ENCODE results near the gene OSTF1. TPM values are rescaled to one million over a fixed set of nuclear protein-coding genes. Genes with fewer than 3 reads are reported as not detected.
A peak's percentile ranks its signal among the peaks of the same experiment; 100 is the strongest.

The OSTF1 gene
- total RNA-seq, 2 donors from 2014 or later: 144 to 184 TPM

DNA sequence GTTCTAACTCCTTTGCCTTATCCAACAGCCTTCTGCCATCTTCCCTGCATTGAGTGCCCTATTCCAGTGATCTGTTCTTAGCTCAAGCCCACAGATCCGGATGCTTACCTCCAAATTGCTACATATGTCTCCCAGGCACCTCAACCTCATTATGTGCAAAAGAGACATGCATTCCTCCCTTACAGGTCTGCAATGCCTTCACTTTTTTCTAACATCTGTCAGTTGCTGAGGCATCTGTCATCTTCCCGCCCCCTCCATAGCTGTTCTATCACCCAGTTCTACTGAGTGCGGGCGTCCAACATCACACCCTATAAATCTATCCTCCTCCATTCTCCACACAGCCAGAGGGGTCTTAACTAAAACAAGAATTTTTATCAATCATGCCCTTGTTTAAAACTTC, 20.4 kb upstream of the OSTF1 start:
- Mint-ChIP-seq H3K4me3 (no peak overlapping the region), H3K27me3 (no peaks in the 10 kb centered on the region), H3K9me3 (no peaks in the 10 kb centered on the region), H3K4me1 (ENCODE audit: low read depth in 2 of 2) (peaks cover 11 to 12% of the 10 kb centered on the region in 2 donors), H3K27ac (no peak overlapping the region), H3K36me3 (peaks cover 25% of the 10 kb centered on the region)
- ATAC-seq: no peak
- no peak for DNase-seq (ENCODE audit: low spot score)

DNA sequence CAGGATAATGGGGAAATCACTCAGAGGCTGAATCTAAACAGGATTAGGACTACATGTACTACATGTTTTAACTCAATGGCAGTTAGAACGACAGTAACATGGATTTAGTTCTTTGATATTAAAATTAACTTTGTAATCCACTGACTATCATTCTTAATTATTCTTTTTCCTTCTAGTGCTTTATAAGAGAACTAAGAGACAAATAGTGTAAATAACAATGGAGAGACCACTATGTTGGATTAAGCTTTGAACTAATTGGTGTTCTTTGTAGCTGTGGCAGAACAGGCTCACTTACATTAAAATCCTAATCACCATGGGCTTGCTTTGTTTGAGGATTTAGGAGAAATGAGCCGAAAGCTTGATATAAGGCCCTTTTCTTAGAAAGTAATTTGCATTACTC, 19.1 kb upstream of the OSTF1 start:
- Mint-ChIP-seq H3K4me3 (no peak overlapping the region), H3K9me3 (no peaks in the 10 kb centered on the region), H3K36me3 (peaks cover 25% of the 10 kb centered on the region)

DNA sequence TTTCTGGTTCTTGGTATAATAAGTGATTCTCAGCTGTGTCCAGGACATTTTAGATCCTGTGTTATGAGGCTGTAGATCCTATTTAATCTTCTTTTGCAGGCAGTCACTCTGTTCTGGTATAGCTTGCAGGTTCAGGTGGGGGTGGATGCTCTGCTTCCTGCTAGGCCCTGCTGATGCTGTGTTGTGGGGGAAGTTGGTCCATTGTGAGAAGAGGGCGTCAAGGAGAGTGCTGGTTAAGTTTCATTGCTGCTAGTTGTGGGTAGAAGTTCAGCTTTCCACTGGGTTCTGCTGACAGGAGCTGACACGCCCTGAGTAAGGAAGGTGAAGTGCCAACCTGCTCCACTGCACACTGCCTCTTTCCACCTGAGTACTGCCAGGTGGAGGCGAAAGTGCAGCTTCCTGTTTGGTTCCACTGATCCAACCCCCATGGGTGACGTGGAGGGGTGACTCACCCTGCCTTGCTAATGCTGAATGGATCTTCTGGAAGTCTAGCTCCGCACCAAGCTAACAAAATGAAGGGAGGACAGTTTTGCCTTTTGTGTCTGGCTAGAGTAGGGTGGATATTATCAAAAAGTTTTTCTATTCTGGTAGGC, 16.7 kb upstream of the OSTF1 start:
- Mint-ChIP-seq H3K27ac (peak overlapping the region in 1 of 2 donors; percentile 62), H3K27me3 (no peaks in the 10 kb centered on the region), H3K4me1 (ENCODE audit: low read depth in 2 of 2) (peaks cover 11 to 12% of the 10 kb centered on the region in 2 donors), H3K4me3 (no peak overlapping the region), H3K36me3 (peaks cover 28% of the 10 kb centered on the region), H3K9me3 (no peaks in the 10 kb centered on the region)
- no peak for ATAC-seq
- DNase-seq (ENCODE audit: low spot score): no peak

More for the DNA sequence above, 19.1 kb upstream of the OSTF1 start:
- ATAC-seq (no peak), DNase-seq (ENCODE audit: low spot score) (no peak)
- H3K27ac Mint-ChIP-seq: no peak overlapping the region
- H3K4me1 Mint-ChIP-seq (ENCODE audit: low read depth in 2 of 2): peaks cover 11 to 12% of the 10 kb centered on the region in 2 donors
- no peaks in the 10 kb centered on the region for H3K27me3 Mint-ChIP-seq

DNA sequence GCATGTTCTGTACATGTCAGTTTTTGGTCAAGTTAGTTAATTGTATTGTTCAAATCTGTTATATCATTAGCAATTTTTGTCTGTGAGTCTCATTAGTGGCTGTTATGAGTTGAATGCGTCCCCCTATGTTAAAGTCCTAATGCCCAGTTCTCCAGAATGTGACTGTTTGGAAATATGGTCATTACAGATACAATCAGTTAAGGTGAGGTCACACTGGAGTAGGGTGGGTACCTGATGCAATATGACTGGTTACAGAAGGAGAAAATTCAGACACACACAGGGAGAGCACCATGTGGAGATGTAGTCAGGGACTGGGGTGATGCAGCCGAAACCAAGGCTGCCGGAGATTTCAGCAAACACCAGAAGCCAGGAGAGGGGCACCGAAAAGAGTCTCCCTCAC, 15.4 kb upstream of the OSTF1 start:
- H3K4me1 Mint-ChIP-seq (ENCODE audit: low read depth in 2 of 2): peaks cover 11 to 12% of the 10 kb centered on the region in 2 donors
- no peaks in the 10 kb centered on the region for H3K9me3 Mint-ChIP-seq
- DNase-seq (ENCODE audit: low spot score): no peak
- H3K4me3 Mint-ChIP-seq: no peak overlapping the region
- peaks cover 18% of the 10 kb centered on the region for H3K36me3 Mint-ChIP-seq
- H3K27me3 Mint-ChIP-seq: no peaks in the 10 kb centered on the region
- no peak for ATAC-seq
- H3K27ac Mint-ChIP-seq: no peak overlapping the region

DNA sequence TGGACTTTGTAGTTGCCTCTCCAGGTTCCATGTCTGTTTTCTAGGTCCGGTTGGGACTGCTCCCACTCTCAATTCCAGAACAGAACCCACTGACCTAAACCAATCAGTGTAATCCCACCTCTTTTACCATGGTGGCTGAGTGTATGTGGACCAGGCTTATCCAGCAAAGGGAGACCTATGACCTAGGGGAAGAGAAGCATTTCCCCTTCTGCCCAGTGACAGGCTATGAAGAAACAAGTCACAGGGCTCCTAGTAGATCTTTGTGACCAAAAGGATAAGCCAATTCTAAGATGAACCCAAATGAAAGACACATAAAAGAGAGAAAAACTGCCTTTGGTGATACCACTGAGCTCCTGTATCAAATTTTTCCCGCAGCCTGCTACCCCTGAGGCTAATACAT, 6.7 kb upstream of the OSTF1 start:
- no peak for ATAC-seq
- Mint-ChIP-seq H3K36me3 (peaks cover 20% of the 10 kb centered on the region), H3K4me1 (ENCODE audit: low read depth in 2 of 2) (peaks cover 28 to 33% of the 10 kb centered on the region in 2 donors)

DNA sequence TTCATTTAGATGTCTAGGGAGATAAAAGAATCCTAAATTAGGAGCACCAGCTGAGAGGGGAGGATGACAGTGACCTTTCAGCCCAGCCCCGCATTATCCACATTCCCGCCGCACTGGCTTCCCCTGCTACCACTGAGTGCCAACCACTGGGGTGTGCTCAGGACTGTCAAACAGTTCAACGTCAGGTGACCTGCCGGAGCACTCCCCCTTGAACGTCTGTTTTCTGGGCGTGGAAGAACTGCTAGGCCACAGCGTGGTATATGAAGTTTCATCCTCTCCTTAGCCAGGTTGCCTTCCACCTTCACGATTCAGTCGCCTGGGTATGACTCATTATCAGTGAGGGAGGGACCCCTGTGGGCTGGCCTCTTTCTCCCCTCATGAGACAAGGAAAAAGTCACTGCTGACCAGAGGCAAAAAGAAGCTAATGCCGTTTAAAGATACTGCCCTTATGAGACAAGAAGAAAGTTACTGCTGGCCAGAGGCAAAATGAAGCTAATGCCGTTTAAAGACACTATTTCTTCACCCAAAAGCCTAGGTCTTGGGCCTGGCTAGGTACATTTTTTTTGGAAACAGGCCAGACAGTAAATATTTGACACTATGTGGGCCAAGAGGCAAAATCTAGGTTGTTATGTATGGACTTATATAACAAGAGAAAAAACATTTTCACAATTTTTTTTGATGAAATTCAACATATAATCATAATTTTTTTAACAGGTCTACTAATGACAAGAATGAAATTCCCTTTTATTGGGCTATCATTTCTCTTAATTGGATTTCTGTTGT, 4.9 kb upstream of the OSTF1 start:
- peak in 1 of 2 donors; percentile 13 for ATAC-seq

More for the DNA sequence above, 6.7 kb upstream of the OSTF1 start:
- no peaks in the 10 kb centered on the region for H3K27me3 Mint-ChIP-seq
- no peak overlapping the region for H3K4me3 Mint-ChIP-seq
- no peak overlapping the region for H3K27ac Mint-ChIP-seq
- H3K9me3 Mint-ChIP-seq: no peaks in the 10 kb centered on the region
- DNase-seq (ENCODE audit: low spot score): no peak

DNA sequence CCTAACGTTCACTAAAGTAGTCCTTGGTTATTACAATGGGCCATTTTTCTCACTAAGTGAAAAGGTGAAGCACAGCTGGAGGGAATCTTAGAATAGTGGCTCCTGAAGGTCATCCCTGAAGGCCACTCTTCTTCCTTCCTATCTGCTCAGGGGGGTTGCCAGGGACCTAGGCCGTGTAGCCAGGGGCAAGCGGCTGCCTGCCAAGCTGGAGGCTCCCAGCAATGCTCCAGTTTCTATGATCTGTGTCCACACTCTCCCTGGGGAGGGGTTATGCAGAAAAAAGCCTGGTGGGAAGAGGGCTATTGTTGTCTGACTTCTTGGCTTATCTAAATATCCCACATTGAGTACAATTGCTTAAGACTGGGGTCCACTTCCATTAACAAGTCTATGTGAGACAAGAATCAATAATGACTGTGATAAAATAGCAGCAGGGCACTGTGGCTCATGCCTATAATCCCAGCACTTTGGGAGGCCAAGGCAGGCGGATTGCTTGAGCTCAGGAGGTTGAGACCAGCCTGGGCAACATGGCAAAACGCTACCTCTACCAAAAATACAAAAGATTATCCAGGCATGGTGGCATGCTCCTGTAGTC, 4.1 kb upstream of the OSTF1 start:
- Mint-ChIP-seq H3K36me3 (peaks cover 23% of the 10 kb centered on the region), H3K4me1 (ENCODE audit: low read depth in 2 of 2) (peaks cover 38 to 45% of the 10 kb centered on the region in 2 donors), H3K27ac (no peak overlapping the region), H3K27me3 (no peaks in the 10 kb centered on the region), H3K9me3 (no peaks in the 10 kb centered on the region), H3K4me3 (no peak overlapping the region)
- ATAC-seq: no peak
- no peak for DNase-seq (ENCODE audit: low spot score)

More for the DNA sequence above, 4.9 kb upstream of the OSTF1 start:
- no peak for DNase-seq (ENCODE audit: low spot score)
- peak overlapping the region; percentile 2 to 42 for H3K27ac Mint-ChIP-seq
- peaks cover 35 to 41% of the 10 kb centered on the region in 2 donors for H3K4me1 Mint-ChIP-seq (ENCODE audit: low read depth in 2 of 2)
- no peaks in the 10 kb centered on the region for H3K27me3 Mint-ChIP-seq
- H3K36me3 Mint-ChIP-seq: peaks cover 20% of the 10 kb centered on the region
- no peaks in the 10 kb centered on the region for H3K9me3 Mint-ChIP-seq
- H3K4me3 Mint-ChIP-seq: no peak overlapping the region

DNA sequence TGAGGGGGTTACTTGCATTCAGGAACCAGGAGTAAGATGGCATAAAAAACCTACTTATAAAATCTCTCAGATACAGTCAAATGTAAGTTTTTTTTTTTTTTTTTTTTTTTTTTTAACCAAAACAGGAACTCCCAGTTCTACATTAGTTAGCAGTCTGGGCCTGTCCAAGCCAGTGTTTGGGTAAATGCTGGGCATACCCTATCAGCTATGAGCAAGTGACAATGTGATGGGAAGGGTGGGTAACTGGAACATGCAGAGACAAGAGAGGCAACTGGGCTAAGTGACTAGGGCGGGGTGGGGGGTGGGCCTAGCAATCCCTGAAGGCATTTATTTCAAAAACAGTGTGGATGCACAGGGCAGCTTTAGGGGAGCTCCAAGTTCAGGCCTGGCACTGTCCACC, 2.7 kb upstream of the OSTF1 start:
- H3K27ac Mint-ChIP-seq: peak overlapping the region; percentile 61 to 91
- DNase-seq (ENCODE audit: low spot score) (no peak), ATAC-seq (no peak)
- no peaks in the 10 kb centered on the region for H3K27me3 Mint-ChIP-seq
- H3K4me1 Mint-ChIP-seq (ENCODE audit: low read depth in 2 of 2): peaks cover 45 to 58% of the 10 kb centered on the region in 2 donors
- H3K36me3 Mint-ChIP-seq: peaks cover 26% of the 10 kb centered on the region
- H3K9me3 Mint-ChIP-seq: no peaks in the 10 kb centered on the region
- H3K4me3 Mint-ChIP-seq: peak overlapping the region; percentile 87

DNA sequence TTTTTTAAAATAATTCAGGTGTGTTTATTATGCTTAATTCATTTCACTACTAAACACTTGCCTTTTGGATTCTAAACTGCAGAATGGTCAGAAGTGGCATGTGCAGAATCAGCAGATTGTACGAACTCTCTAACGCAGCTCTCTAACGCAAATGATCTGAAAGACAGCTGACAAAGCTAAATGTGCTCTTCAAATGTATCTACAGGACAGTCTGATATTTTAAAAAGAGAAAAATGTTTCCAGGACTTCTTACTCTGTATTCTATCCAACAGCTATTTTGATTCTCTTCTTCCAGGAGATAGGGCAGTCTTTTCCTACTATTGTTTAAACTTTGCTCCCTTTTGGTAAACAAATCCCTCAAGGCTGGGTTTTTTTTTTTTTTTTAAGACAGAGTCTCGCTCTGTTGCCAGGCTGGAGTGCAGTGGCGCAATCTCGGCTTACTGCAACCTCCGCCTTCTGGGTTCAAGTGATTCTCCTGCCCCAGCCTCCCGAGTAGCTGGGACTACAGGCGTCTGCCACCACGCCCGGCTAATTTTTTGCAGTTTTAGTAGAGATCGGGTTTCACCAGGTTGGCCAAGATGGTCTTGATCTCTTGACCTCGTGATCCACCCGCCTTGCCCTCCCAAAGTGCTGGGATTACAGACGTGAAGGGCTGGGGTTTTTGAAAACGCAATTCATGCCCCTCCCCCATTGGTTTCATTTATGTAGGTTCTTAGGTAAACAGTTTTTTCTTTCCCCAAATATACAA, 1.6 kb upstream of the OSTF1 start:
- Mint-ChIP-seq H3K36me3 (peaks cover 29% of the 10 kb centered on the region), H3K9me3 (no peaks in the 10 kb centered on the region), H3K4me1 (ENCODE audit: low read depth in 2 of 2) (peaks cover 53 to 69% of the 10 kb centered on the region in 2 donors), H3K27me3 (no peaks in the 10 kb centered on the region), H3K4me3 (peak overlapping the region; percentile 87), H3K27ac (peak overlapping the region; percentile 91 to 97)
- ATAC-seq (no peak), DNase-seq (ENCODE audit: low spot score) (no peak)

DNA sequence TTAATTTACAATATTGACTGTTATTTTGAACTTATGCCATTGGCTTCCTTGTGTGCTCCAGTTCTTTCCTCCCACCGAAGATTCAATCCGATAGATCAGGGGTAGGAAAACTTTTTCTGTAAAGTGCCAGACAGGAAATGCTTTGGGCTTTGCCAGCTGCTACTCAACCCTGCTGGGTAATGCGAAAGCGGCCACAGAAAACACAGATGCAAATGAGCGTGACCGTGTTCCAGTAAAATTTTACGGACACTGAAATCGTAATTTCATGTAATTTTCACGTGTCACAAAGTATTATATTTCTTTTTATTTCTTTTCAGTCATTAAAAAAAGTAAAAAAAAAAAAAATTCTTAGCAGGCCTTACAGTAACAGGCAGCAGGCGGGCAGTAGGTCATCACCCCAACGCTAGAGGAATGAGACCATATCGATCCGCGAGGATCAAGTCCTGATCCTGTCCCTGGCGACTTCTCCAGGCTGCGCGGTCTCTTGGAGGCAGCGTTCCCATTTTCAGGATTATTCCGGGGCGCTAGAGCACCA, 958 bp upstream of the OSTF1 start:
- Mint-ChIP-seq H3K27ac (peak overlapping the region; percentile 91 to 97), H3K36me3 (peaks cover 22% of the 10 kb centered on the region), H3K27me3 (no peaks in the 10 kb centered on the region), H3K4me3 (peak overlapping the region; percentile 87), H3K9me3 (no peaks in the 10 kb centered on the region), H3K4me1 (ENCODE audit: low read depth in 2 of 2) (peaks cover 56 to 70% of the 10 kb centered on the region in 2 donors)
- DNase-seq (ENCODE audit: low spot score): peak; percentile 71
- no peak for ATAC-seq

DNA sequence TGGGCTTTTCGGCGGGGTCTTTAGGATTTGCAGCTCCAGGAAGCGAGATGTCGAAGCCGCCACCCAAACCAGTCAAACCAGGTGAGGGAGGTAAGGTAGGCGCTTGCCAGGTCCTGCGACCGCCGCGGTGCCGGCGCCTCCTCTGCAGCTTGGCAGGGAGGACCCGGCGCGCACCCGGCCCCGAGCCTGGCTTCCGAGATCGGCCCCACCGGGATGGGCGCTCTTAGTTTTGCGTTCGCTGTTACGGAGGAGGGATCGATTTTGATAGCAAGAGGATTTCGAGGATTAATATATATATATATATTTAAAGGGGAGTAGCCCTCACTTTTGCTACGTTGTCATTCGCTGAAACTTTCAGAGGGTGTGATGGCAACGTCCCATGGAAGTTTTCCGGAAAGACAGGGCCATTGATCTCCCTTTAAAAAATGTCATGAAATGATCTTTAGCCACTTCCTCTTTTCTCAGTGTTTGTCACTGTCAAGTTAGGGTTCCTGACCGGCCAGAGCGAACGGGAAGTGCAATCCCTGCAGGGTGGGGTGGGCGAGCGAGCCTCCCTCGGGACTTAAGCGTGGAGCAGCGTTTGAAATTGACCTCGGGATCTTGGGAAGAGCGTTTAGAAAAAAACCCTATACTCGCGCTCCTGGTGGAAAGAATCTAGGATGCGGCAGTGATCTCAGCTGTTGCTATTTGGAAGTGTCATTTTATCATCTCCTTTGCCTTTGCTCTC, 495 bp downstream of the OSTF1 start:
- H3K27ac Mint-ChIP-seq: peak overlapping the region; percentile 91 to 97
- DNase-seq (ENCODE audit: low spot score): peak; percentile 64
- H3K27me3 Mint-ChIP-seq: no peaks in the 10 kb centered on the region
- ATAC-seq: peak; percentile 12 to 14
- peak overlapping the region; percentile 98 for H3K4me3 Mint-ChIP-seq
- H3K9me3 Mint-ChIP-seq: no peaks in the 10 kb centered on the region
- H3K36me3 Mint-ChIP-seq: peaks cover 20% of the 10 kb centered on the region
- H3K4me1 Mint-ChIP-seq (ENCODE audit: low read depth in 2 of 2): peaks cover 59 to 74% of the 10 kb centered on the region in 2 donors

DNA sequence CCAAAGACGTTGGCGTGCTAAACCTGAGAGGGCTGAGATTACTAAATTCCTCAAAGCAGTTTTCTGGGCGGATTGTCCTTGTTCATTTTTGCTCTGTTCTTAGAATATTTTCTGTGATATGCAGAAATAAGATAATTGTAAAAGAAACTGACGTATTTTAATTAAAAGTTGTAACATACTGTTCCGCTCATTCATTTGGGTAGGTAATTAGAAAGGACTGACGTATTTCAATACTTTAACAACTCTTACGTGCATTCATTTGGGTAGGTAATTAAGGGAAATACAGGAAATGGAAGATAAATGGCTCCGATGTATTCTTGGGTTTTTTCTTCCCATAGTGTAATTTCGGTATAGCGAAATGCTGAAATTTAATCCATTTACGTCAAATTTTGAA, 1.1 kb downstream of the OSTF1 start:
- Mint-ChIP-seq H3K36me3 (peaks cover 20% of the 10 kb centered on the region), H3K9me3 (no peaks in the 10 kb centered on the region), H3K27me3 (no peaks in the 10 kb centered on the region), H3K4me3 (peak overlapping the region; percentile 98), H3K4me1 (ENCODE audit: low read depth in 2 of 2) (peaks cover 62 to 76% of the 10 kb centered on the region in 2 donors), H3K27ac (peak overlapping the region; percentile 91 to 97)
- DNase-seq (ENCODE audit: low spot score) (no peak), ATAC-seq (no peak)

DNA sequence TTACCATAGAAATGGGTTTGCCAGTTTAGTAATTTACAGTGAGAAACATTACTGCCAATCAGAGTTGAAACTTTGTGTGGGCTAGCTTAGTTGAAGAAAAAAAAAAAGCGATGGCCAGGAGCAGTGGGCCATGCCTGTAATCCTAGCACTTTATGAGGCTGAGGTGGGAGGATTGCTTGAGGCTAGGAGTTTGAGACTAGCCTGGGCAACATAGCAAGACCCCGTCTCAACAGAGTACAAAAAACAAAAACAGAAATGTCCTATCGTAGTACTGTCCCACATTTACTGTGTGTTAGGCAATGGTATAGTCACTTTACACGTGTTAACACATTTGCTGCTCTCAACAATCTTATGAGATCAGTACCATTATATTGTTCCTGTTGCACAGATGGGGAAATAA, 2.3 kb downstream of the OSTF1 start:
- ATAC-seq (no peak), DNase-seq (ENCODE audit: low spot score) (no peak)
- peaks cover 65 to 79% of the 10 kb centered on the region in 2 donors for H3K4me1 Mint-ChIP-seq (ENCODE audit: low read depth in 2 of 2)
- no peaks in the 10 kb centered on the region for H3K9me3 Mint-ChIP-seq
- peaks cover 20% of the 10 kb centered on the region for H3K36me3 Mint-ChIP-seq
- H3K4me3 Mint-ChIP-seq: peak overlapping the region; percentile 98
- H3K27ac Mint-ChIP-seq: peak overlapping the region; percentile 91 to 97
- H3K27me3 Mint-ChIP-seq: no peaks in the 10 kb centered on the region

All from natural killer cell treated with Interleukin-12 subunit alpha and Interleukin-12 subunit beta and Interleukin-15 and Interleukin-18, amount 100 ng/mL, for 72 hours (primary cell).